ENCODE measurements around the gene CTXN1. TPM values are rescaled to one million over a fixed set of nuclear protein-coding genes. Genes with fewer than 3 reads are reported as not detected.
"Not testable (repeated sequence)": the region's sequence is repeated elsewhere in the genome, so short reads cannot be mapped to it uniquely, and the experiment has no call there.

Gene CTXN1
- polyA plus RNA-seq, 2 donors = 1.4 to 3.0 TPM

DNA sequence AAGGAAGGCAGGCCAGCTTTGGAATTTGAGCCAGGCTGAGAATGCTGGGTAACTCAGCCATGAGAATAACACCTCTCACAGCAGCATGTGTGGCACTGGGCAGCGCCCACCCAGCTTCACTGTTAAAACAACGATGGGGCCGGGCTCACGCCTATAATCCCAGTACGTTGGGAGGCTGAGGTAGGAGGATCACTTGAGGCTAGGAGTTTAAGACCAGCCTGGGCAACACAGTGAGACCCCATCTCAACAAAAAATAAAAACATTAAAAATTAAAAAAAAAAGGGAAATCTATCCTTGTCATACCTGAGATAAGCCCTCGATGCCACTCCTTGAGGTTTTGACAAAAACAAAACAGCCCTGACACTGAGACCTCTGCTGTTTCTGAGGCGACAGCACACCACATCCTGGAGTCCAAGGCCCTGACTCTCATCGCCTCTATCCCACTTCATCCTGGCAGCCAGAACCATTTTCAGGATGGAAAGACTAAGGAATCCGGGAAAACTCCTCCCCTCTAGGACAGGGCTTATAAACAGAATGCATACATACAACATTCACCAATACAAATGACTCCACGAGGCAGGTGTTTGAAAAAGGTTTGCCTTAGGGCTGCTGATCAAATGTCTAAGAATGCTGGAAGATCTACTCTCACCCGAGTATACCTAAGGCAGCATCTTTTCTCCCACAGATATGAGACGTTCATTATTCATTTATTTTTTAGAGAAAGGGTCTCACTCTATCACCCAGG is 40.2 kb upstream of the CTXN1 start:
- H3K36me3 ChIP-seq (ENCODE audit: control insufficient read depth in 2 of 2, insufficient read depth in 2 of 2, low read length in 1 of 2) = peaks cover 9 to 40% of the 10 kb centered on the region in 2 donors
- H3K4me3 ChIP-seq (ENCODE audit: low read depth in 1 of 2, low read length in 2 of 2) = no peak overlapping the region
- 88 to 90% methylated on average over 12 of the region's 12 CpGs for WGBS, 2 donors
- H3K9me3 ChIP-seq (ENCODE audit: control insufficient read depth in 2 of 2, insufficient read depth in 1 of 2, low read depth in 1 of 2, low read length in 1 of 2) = no peaks in the 10 kb centered on the region
- no peaks in the 10 kb centered on the region for H3K27me3 ChIP-seq (ENCODE audit: control insufficient read depth in 1 of 2, insufficient read depth in 2 of 2, low read length in 2 of 2)
- H3K4me1 ChIP-seq (ENCODE audit: control insufficient read depth in 2 of 2, insufficient read depth in 2 of 2, low read length in 1 of 2) = peaks cover 0 to 2% of the 10 kb centered on the region in 2 donors
- peak overlapping the region in 1 of 2 donors; percentile 24 for H3K27ac ChIP-seq (ENCODE audit: low read depth in 2 of 2, low read length in 1 of 2)

DNA sequence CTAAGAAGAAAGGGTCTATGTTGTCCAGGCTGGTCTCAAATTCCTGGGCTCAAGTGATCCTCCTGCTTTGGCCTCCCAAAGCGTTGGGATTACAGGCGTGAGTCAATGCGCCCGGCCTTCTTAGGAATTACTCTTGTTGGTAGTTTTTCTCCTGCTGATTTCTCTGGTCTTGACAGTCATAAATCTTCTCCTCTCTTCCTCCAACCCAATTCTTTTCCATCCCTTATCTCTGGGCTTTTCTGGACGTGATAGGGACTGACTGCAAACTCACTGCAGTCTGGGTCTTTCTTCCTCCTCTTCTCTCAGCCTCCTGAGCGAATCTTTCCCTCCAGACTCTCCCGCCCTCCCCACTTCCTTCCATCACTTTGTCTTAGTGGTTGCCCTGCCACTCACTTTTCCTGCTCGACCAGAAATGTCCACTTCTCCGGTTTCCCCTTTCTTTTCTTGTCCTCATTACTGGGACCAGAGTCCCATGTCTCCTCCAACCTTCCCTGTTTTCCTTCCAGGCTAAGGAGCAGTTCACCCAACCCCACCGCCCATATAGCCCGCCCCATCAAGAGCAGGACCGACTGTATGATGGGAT is 39.4 kb upstream of the CTXN1 start:
- Histone ChIP-seq H3K9me3 (ENCODE audit: control insufficient read depth in 2 of 2, insufficient read depth in 1 of 2, low read depth in 1 of 2, low read length in 1 of 2) (no peaks in the 10 kb centered on the region), H3K27me3 (ENCODE audit: control insufficient read depth in 1 of 2, insufficient read depth in 2 of 2, low read length in 2 of 2) (no peaks in the 10 kb centered on the region), H3K36me3 (ENCODE audit: control insufficient read depth in 2 of 2, insufficient read depth in 2 of 2, low read length in 1 of 2) (peaks cover 9 to 42% of the 10 kb centered on the region in 2 donors), H3K4me3 (ENCODE audit: low read depth in 1 of 2, low read length in 2 of 2) (no peak overlapping the region), H3K4me1 (ENCODE audit: control insufficient read depth in 2 of 2, insufficient read depth in 2 of 2, low read length in 1 of 2) (peaks cover 0 to 2% of the 10 kb centered on the region in 2 donors), H3K27ac (ENCODE audit: low read depth in 2 of 2, low read length in 1 of 2) (peak overlapping the region in 1 of 2 donors; percentile 24)
- 85 to 88% methylated on average over 12 of the region's 12 CpGs for WGBS, 2 donors

DNA sequence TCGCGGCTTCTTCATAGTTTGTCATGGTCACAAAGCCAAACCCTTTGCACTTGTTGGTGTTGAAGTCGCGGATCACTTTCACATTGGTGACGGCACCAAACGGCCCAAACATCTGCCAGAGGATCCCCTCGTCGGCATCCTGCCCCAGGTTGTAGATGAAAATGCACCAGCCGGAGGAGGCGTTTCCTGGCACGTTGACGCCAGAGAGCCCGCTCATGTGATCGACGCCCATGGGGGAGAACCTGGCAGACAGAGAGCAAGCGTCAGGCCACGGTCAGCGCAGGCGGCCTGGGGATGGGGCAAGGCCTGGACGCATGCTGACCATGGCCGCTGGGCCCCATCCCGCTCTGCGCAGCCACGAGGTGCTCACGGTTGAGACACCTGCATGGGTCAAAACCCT is 37.6 kb upstream of the CTXN1 start:
- Histone ChIP-seq H3K4me3 (ENCODE audit: low read depth in 1 of 2, low read length in 2 of 2) (no peak overlapping the region), H3K27ac (ENCODE audit: low read depth in 2 of 2, low read length in 1 of 2) (no peak overlapping the region), H3K36me3 (ENCODE audit: control insufficient read depth in 2 of 2, insufficient read depth in 2 of 2, low read length in 1 of 2) (peaks cover 9 to 35% of the 10 kb centered on the region in 2 donors), H3K27me3 (ENCODE audit: control insufficient read depth in 1 of 2, insufficient read depth in 2 of 2, low read length in 2 of 2) (no peaks in the 10 kb centered on the region), H3K9me3 (ENCODE audit: control insufficient read depth in 2 of 2, insufficient read depth in 1 of 2, low read depth in 1 of 2, low read length in 1 of 2) (no peaks in the 10 kb centered on the region), H3K4me1 (ENCODE audit: control insufficient read depth in 2 of 2, insufficient read depth in 2 of 2, low read length in 1 of 2) (no peaks in the 10 kb centered on the region)
- WGBS, 2 donors = 93 to 94% methylated on average over 25 of the region's 25 CpGs

DNA sequence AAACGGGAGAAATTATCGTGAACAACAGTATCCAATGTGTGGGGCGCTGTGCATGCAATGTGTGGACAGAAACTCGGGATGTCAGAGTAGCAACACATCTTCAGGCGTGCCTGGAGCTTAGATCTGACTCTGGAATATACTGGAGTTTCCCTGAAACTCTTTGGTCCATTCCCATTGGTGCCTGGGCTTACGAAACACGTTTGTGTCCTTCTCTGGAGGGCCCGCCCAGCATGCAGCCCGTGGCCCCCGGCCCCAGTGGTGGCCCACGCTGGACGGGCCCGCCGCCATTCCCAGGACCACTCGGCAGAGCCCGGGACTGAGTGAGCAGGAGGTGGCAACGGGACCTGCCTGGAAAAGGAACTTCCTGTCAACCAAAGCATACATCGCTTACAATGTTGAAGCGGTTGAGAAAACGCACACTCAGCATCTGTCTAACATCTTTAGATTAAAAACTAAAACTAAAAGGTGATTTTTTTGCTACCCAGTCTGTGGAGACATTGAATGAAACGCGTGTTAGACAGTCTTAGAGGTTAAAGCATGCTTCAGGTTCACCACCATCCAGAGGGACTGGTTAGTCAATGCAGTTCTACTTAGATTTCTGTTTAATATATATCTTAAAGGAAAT is 36.8 kb upstream of the CTXN1 start:
- 82 to 86% methylated on average over 22 of the region's 22 CpGs for WGBS, 2 donors
- H3K4me1 ChIP-seq (ENCODE audit: control insufficient read depth in 2 of 2, insufficient read depth in 2 of 2, low read length in 1 of 2) = no peaks in the 10 kb centered on the region
- no peaks in the 10 kb centered on the region for H3K27me3 ChIP-seq (ENCODE audit: control insufficient read depth in 1 of 2, insufficient read depth in 2 of 2, low read length in 2 of 2)
- H3K9me3 ChIP-seq (ENCODE audit: control insufficient read depth in 2 of 2, insufficient read depth in 1 of 2, low read depth in 1 of 2, low read length in 1 of 2) = no peaks in the 10 kb centered on the region
- H3K36me3 ChIP-seq (ENCODE audit: control insufficient read depth in 2 of 2, insufficient read depth in 2 of 2, low read length in 1 of 2) = peaks cover 9 to 35% of the 10 kb centered on the region in 2 donors
- H3K4me3 ChIP-seq (ENCODE audit: low read depth in 1 of 2, low read length in 2 of 2) = no peak overlapping the region
- no peak overlapping the region for H3K27ac ChIP-seq (ENCODE audit: low read depth in 2 of 2, low read length in 1 of 2)

DNA sequence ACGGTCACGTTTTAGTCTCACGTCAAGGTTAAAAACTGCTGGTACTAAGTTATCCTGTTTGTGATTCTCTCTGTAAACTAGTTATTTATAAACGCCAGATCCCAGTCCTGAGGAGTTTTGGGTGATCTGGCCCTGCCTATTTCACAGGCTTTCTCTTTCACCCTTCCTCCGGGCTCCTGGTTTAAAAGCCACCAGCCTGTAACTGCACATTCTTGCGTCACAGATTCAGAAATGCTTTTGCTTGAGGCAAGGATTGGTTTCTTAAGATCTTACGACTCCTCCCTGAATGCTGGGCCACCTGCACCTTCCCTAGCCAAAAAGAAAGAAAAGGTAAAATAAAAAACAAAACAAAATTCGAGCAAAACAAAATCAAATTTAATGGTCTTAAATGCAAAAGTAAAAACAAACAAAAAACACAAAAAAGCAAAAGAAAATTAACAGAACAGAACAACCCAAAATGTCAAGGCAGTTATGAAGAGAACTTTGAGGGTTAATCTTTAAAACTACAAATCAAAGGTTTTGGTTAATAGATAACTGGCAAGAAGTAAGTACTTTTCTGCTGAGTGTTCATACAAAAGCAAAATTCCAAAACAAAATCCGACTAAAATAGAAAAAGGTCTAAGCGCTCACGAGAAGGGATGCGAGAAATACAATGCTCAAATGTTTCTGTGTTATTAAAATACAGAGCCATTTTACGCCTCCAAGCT is 36.1 kb upstream of the CTXN1 start:
- no peaks in the 10 kb centered on the region for H3K27me3 ChIP-seq (ENCODE audit: control insufficient read depth in 1 of 2, insufficient read depth in 2 of 2, low read length in 2 of 2)
- H3K27ac ChIP-seq (ENCODE audit: low read depth in 2 of 2, low read length in 1 of 2) = no peak overlapping the region
- peaks cover 5 to 31% of the 10 kb centered on the region in 2 donors for H3K36me3 ChIP-seq (ENCODE audit: control insufficient read depth in 2 of 2, insufficient read depth in 2 of 2, low read length in 1 of 2)
- no peaks in the 10 kb centered on the region for H3K4me1 ChIP-seq (ENCODE audit: control insufficient read depth in 2 of 2, insufficient read depth in 2 of 2, low read length in 1 of 2)
- H3K9me3 ChIP-seq (ENCODE audit: control insufficient read depth in 2 of 2, insufficient read depth in 1 of 2, low read depth in 1 of 2, low read length in 1 of 2) = no peaks in the 10 kb centered on the region
- WGBS, 2 donors = 75 to 79% methylated on average over 13 of the region's 13 CpGs
- H3K4me3 ChIP-seq (ENCODE audit: low read depth in 1 of 2, low read length in 2 of 2) = no peak overlapping the region

DNA sequence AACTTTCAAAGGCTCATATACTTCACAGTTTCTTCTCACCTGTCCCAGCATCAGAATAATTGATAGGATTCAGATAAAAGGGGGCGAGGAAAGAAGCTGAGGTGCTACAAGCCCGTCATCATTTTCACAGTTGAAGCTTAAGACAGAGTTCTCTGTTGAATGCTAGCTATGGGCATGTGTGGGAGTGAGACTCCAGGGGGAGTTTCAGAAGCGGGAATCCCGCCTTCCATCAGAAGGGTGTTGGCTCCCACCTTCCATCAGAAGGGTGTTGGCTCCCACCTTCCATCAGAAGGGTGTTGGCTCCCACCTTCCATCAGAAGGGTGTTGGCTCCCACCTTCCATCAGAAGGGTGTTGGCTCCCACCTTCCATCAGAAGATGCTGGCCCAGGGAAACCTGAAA is 35.1 kb upstream of the CTXN1 start:
- H3K27me3 ChIP-seq (ENCODE audit: control insufficient read depth in 1 of 2, insufficient read depth in 2 of 2, low read length in 2 of 2); H3K9me3 ChIP-seq (ENCODE audit: control insufficient read depth in 2 of 2, insufficient read depth in 1 of 2, low read depth in 1 of 2, low read length in 1 of 2): not testable (repeated sequence)

DNA sequence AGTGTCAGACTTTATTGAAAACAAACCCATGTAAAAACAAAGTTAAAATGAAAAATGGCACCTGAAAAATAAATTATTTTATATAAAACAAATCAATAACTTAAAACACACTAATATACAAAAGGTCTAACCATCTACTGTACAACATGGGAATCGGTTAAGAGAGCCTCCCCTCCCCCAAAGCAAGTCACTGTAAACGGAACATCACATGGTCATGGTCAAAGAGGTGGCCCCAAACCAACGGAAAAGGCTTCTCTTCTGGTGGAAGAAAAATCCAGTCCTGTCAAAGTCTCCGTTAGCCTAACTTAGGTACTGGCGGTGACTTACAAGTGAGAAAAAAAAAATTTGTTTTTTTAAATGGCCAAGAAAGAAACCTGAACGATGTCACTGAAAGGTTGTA is 33.3 kb upstream of the CTXN1 start:
- no peaks in the 10 kb centered on the region for H3K27me3 ChIP-seq (ENCODE audit: control insufficient read depth in 1 of 2, insufficient read depth in 2 of 2, low read length in 2 of 2)
- peaks cover 0 to 22% of the 10 kb centered on the region in 2 donors for H3K36me3 ChIP-seq (ENCODE audit: control insufficient read depth in 2 of 2, insufficient read depth in 2 of 2, low read length in 1 of 2)
- WGBS, 2 donors = 61 to 64% methylated on average over 6 of the region's 6 CpGs

More for the DNA sequence above, 35.1 kb upstream of the CTXN1 start:
- not testable (repeated sequence) for H3K27ac ChIP-seq (ENCODE audit: low read depth in 2 of 2, low read length in 1 of 2); H3K4me3 ChIP-seq (ENCODE audit: low read depth in 1 of 2, low read length in 2 of 2); H3K4me1 ChIP-seq (ENCODE audit: control insufficient read depth in 2 of 2, insufficient read depth in 2 of 2, low read length in 1 of 2)
- 89 to 96% methylated on average over 4 of the region's 4 CpGs for WGBS, 2 donors
- peaks cover 3 to 22% of the 10 kb centered on the region in 2 donors for H3K36me3 ChIP-seq (ENCODE audit: control insufficient read depth in 2 of 2, insufficient read depth in 2 of 2, low read length in 1 of 2)

DNA sequence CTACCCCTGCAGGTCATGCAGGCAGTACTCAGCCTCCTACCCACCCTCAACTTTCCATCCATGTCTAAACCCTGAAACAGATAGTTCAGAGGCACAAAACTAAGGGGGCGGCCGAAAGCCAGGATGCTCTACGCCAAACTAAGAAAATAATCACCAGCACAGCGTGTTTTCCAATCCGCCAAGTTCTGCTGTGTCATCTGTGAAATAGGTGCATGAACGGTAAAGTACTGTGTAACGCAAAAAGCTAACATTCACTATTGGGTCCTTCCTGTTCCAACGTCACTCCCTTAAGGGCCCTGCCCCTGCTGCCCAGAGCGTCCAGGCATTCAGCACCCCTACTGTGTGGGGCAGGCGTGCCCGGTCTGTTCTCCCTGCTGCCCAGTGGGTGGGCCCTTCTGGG is 29.8 kb upstream of the CTXN1 start:
- 84 to 88% methylated on average over 11 of the region's 11 CpGs for WGBS, 2 donors
- Histone ChIP-seq H3K36me3 (ENCODE audit: control insufficient read depth in 2 of 2, insufficient read depth in 2 of 2, low read length in 1 of 2) (peaks cover 0 to 7% of the 10 kb centered on the region in 2 donors), H3K4me1 (ENCODE audit: control insufficient read depth in 2 of 2, insufficient read depth in 2 of 2, low read length in 1 of 2) (no peaks in the 10 kb centered on the region), H3K27ac (ENCODE audit: low read depth in 2 of 2, low read length in 1 of 2) (no peak overlapping the region), H3K9me3 (ENCODE audit: control insufficient read depth in 2 of 2, insufficient read depth in 1 of 2, low read depth in 1 of 2, low read length in 1 of 2) (no peaks in the 10 kb centered on the region), H3K27me3 (ENCODE audit: control insufficient read depth in 1 of 2, insufficient read depth in 2 of 2, low read length in 2 of 2) (no peaks in the 10 kb centered on the region), H3K4me3 (ENCODE audit: low read depth in 1 of 2, low read length in 2 of 2) (no peak overlapping the region)

More for the DNA sequence above, 33.3 kb upstream of the CTXN1 start:
- Histone ChIP-seq H3K4me3 (ENCODE audit: low read depth in 1 of 2, low read length in 2 of 2) (no peak overlapping the region), H3K9me3 (ENCODE audit: control insufficient read depth in 2 of 2, insufficient read depth in 1 of 2, low read depth in 1 of 2, low read length in 1 of 2) (no peaks in the 10 kb centered on the region), H3K27ac (ENCODE audit: low read depth in 2 of 2, low read length in 1 of 2) (no peak overlapping the region), H3K4me1 (ENCODE audit: control insufficient read depth in 2 of 2, insufficient read depth in 2 of 2, low read length in 1 of 2) (no peaks in the 10 kb centered on the region)

DNA sequence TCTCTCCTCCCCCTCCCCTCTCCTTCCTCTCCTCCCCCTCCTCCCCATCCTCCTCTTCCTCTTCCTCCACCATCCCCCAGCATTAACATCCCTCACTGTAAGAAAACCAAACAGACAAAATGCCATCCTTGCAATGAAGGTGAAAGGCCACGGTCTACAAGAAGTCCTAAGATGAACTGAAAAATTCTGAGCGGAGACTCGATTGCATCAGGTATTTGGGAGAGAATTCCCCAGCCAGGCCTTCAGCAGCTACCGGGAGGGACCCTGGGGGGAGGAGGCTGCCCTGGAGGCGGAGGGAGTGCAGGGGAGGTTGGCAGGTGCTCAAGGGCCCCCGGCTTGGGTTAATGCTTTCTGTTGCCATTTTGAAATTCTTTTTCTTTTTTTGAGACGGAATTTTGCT is 27.6 kb upstream of the CTXN1 start:
- no peak overlapping the region for H3K4me3 ChIP-seq (ENCODE audit: low read depth in 1 of 2, low read length in 2 of 2)
- H3K27ac ChIP-seq (ENCODE audit: low read depth in 2 of 2, low read length in 1 of 2) = no peak overlapping the region
- peaks cover 0 to 7% of the 10 kb centered on the region in 2 donors for H3K36me3 ChIP-seq (ENCODE audit: control insufficient read depth in 2 of 2, insufficient read depth in 2 of 2, low read length in 1 of 2)
- WGBS, 2 donors = 78 to 87% methylated on average over 7 of the region's 7 CpGs
- no peaks in the 10 kb centered on the region for H3K27me3 ChIP-seq (ENCODE audit: control insufficient read depth in 1 of 2, insufficient read depth in 2 of 2, low read length in 2 of 2)
- H3K4me1 ChIP-seq (ENCODE audit: control insufficient read depth in 2 of 2, insufficient read depth in 2 of 2, low read length in 1 of 2) = no peaks in the 10 kb centered on the region
- no peaks in the 10 kb centered on the region for H3K9me3 ChIP-seq (ENCODE audit: control insufficient read depth in 2 of 2, insufficient read depth in 1 of 2, low read depth in 1 of 2, low read length in 1 of 2)
